Activated CD4-positive, alpha-beta T cell treated with anti-CD3 and anti-CD28 coated beads, Interleukin-2, amount 10 ng/mL, durations not matched to agents 7 days and 5 days (primary cell): ENCODE measurements around the gene MEIOSIN. TPM values are rescaled to one million over a fixed set of nuclear protein-coding genes. Genes with fewer than 3 reads are reported as not detected.
"Not testable (repeated sequence)": the region's sequence is repeated elsewhere in the genome, so short reads cannot be mapped to it uniquely, and the experiment has no call there.

Experiments
- CTCF ChIA-PET: fragments of 350-600 bp; sonication (Branson Sonifier 250); formaldehyde crosslinking; loops from one replicate; lab custom pipeline; 2021; ENCODE audit warnings: antibody characterized with exemption; lab: Charles Lee
- POLR2A ChIA-PET: fragments of 350-600 bp; sonication (Branson Sonifier 250); formaldehyde crosslinking; loops from one replicate; lab custom pipeline; 2021; ENCODE audit warnings: antibody characterized with exemption; lab: Charles Lee
- DNase-seq: peaks from one replicate; pipeline ENCODE4 v3.0.0-alpha.2; 2020
- H3K27ac Mint-ChIP-seq: one replicate; pipeline ENCODE4 v1.8.0; 2021; ENCODE audit warnings: mild to moderate bottlenecking, moderate library complexity, mixed read lengths
- H3K27me3 Mint-ChIP-seq: one replicate; pipeline ENCODE4 v1.8.0; 2021; ENCODE audit warnings: mixed read lengths
- H3K36me3 Mint-ChIP-seq: one replicate; pipeline ENCODE4 v1.8.0; 2021; ENCODE audit warnings: low read depth, mixed read lengths
- H3K4me1 Mint-ChIP-seq: one replicate; pipeline ENCODE4 v1.8.0; 2021; ENCODE audit warnings: mixed read lengths
- H3K4me3 Mint-ChIP-seq: one replicate; pipeline ENCODE4 v1.8.0; 2021; ENCODE audit warnings: mild to moderate bottlenecking, moderate library complexity, mixed read lengths
- H3K9me3 Mint-ChIP-seq: one replicate; pipeline ENCODE4 v1.8.0; 2021; ENCODE audit warnings: mixed read lengths
- total RNA-seq, 2 experiments: library from RNA; stranded (reverse); gene quantifications; one replicate each; pipeline ENCODE4 v1.2.3, GENCODE V29; 2021

The MEIOSIN gene
- total RNA-seq, 2 experiments from 2014 or later: not detected

- peaks cover 15% of the 10 kb centered on the region for H3K4me1 Mint-ChIP-seq
- ChIA-PET POLR2A (interaction anchor here (0.5 kb wide), 1 partner anchor 284 kb away, joined by 3 read pairs; no protein-coding TSS in a partner anchor), CTCF (interaction anchor here (0.6 to 1.6 kb wide), 4 partner anchors 17 to 302 kb away, joined by 3 to 6 read pairs (median 4); partner anchors contain the start of genes QPCTL and SNRPD2)
- peaks cover 27% of the 10 kb centered on the region for H3K36me3 Mint-ChIP-seq
- peak overlapping the region; percentile 25 for H3K27ac Mint-ChIP-seq
- no peaks in the 10 kb centered on the region for H3K9me3 Mint-ChIP-seq
- DNase-seq: no peak
- no peak overlapping the region for H3K4me3 Mint-ChIP-seq
- no peaks in the 10 kb centered on the region for H3K27me3 Mint-ChIP-seq
These were observed 22.7 kb upstream of the MEIOSIN start for GRCh38 chr19:45710356-45711130.

GRCh38 chr19:45711851-45712698 is 21.2 kb upstream of the MEIOSIN start:
- H3K4me1 Mint-ChIP-seq: peaks cover 24% of the 10 kb centered on the region
- H3K4me3 Mint-ChIP-seq: no peak overlapping the region
- no peaks in the 10 kb centered on the region for H3K9me3 Mint-ChIP-seq
- no peaks in the 10 kb centered on the region for H3K27me3 Mint-ChIP-seq
- POLR2A ChIA-PET: no interaction called here
- no peak for DNase-seq
- H3K36me3 Mint-ChIP-seq: peaks cover 30% of the 10 kb centered on the region
- CTCF ChIA-PET: interaction anchor here (1.0 to 1.6 kb wide), 3 partner anchors 8 to 20 kb away, joined by 3 to 5 read pairs (median 4); partner anchors contain the start of genes FBXO46, QPCTL and SNRPD2
- H3K27ac Mint-ChIP-seq: no peak overlapping the region

- DNase-seq: no peak
- H3K27me3 Mint-ChIP-seq: no peaks in the 10 kb centered on the region
- no peak overlapping the region for H3K27ac Mint-ChIP-seq
- CTCF ChIA-PET: interaction anchor here (1.0 to 1.4 kb wide), 2 partner anchors 9 to 18 kb away, joined by 3 to 4 read pairs; partner anchors contain the start of gene FBXO46
- peaks cover 28% of the 10 kb centered on the region for H3K4me1 Mint-ChIP-seq
- H3K4me3 Mint-ChIP-seq: no peak overlapping the region
- POLR2A ChIA-PET: no interaction called here
- peaks cover 30% of the 10 kb centered on the region for H3K36me3 Mint-ChIP-seq
- H3K9me3 Mint-ChIP-seq: no peaks in the 10 kb centered on the region
These were observed 20.6 kb upstream of the MEIOSIN start for GRCh38 chr19:45712699-45713067.

- Mint-ChIP-seq H3K36me3 (peaks cover 30% of the 10 kb centered on the region), H3K27me3 (no peaks in the 10 kb centered on the region), H3K4me1 (peaks cover 31% of the 10 kb centered on the region), H3K9me3 (no peaks in the 10 kb centered on the region), H3K4me3 (no peak overlapping the region), H3K27ac (no peak overlapping the region)
- DNase-seq: no peak
- CTCF ChIA-PET: interaction anchor here (1.4 to 1.5 kb wide), 2 partner anchors 18 to 20 kb away, joined by 4 read pairs; partner anchors contain the start of gene FBXO46
- POLR2A ChIA-PET: no interaction called here
These were observed 20.1 kb upstream of the MEIOSIN start for GRCh38 chr19:45713141-45713540.

GRCh38 chr19:45715139-45715538 is 18.1 kb upstream of the MEIOSIN start:
- H3K27ac Mint-ChIP-seq: no peak overlapping the region
- no peak overlapping the region for H3K4me3 Mint-ChIP-seq
- CTCF ChIA-PET: interaction anchor here (0.6 to 4.7 kb wide), 5 partner anchors 17 to 299 kb away, joined by 3 to 31 read pairs (median 4); partner anchors contain the start of genes QPCTL and SNRPD2

GRCh38 chr19:45716359-45717130 is 16.7 kb upstream of the MEIOSIN start:
- H3K4me1 Mint-ChIP-seq: peaks cover 39% of the 10 kb centered on the region
- H3K4me3 Mint-ChIP-seq: peak overlapping the region; percentile 92
- peaks cover 33% of the 10 kb centered on the region for H3K36me3 Mint-ChIP-seq
- DNase-seq: peak; percentile 21
- ChIA-PET POLR2A (interaction anchor here (0.7 to 0.9 kb wide), 5 partner anchors 10 to 79 kb away, joined by 3 to 15 read pairs (median 4); partner anchors contain the start of gene SNRPD2), CTCF (interaction anchor here (0.6 to 4.7 kb wide), 14 partner anchors 11 to 103 kb away, joined by 3 to 31 read pairs (median 5); partner anchors contain the start of genes FBXO46, QPCTL, SIX5 and SNRPD2)
- H3K9me3 Mint-ChIP-seq: no peaks in the 10 kb centered on the region
- H3K27me3 Mint-ChIP-seq: no peaks in the 10 kb centered on the region
- peak overlapping the region; percentile 92 for H3K27ac Mint-ChIP-seq

More at GRCh38 chr19:45715139-45715538, 18.1 kb upstream of the MEIOSIN start:
- POLR2A ChIA-PET: no interaction called here
- peaks cover 42% of the 10 kb centered on the region for H3K4me1 Mint-ChIP-seq
- H3K9me3 Mint-ChIP-seq: no peaks in the 10 kb centered on the region
- no peaks in the 10 kb centered on the region for H3K27me3 Mint-ChIP-seq
- DNase-seq: no peak
- peaks cover 37% of the 10 kb centered on the region for H3K36me3 Mint-ChIP-seq

- Mint-ChIP-seq H3K27me3 (no peaks in the 10 kb centered on the region), H3K27ac (peak overlapping the region; percentile 92), H3K4me3 (peak overlapping the region; percentile 92), H3K4me1 (peaks cover 42% of the 10 kb centered on the region), H3K9me3 (no peaks in the 10 kb centered on the region), H3K36me3 (peaks cover 36% of the 10 kb centered on the region)
- ChIA-PET CTCF (interaction anchor here (0.6 to 4.7 kb wide), 15 partner anchors 10 to 104 kb away, joined by 3 to 31 read pairs (median 5); partner anchors contain the start of genes DMWD, FBXO46, QPCTL and SIX5), POLR2A (interaction anchor here (0.6 to 0.9 kb wide), 6 partner anchors 13 to 1026 kb away, joined by 3 to 15 read pairs (median 4); partner anchors contain the start of gene SNRPD2)
- peak; percentile 99 for DNase-seq
These were observed 15.9 kb upstream of the MEIOSIN start for GRCh38 chr19:45717131-45717982.

GRCh38 chr19:45717983-45718650 is 15.1 kb upstream of the MEIOSIN start:
- H3K27me3 Mint-ChIP-seq: no peaks in the 10 kb centered on the region
- peaks cover 38% of the 10 kb centered on the region for H3K36me3 Mint-ChIP-seq
- POLR2A ChIA-PET: interaction anchor here (0.6 kb wide), 1 partner anchor 28 kb away, joined by 3 read pairs; no protein-coding TSS in a partner anchor
- no peak for DNase-seq
- no peaks in the 10 kb centered on the region for H3K9me3 Mint-ChIP-seq
- H3K27ac Mint-ChIP-seq: peak overlapping the region; percentile 92
- CTCF ChIA-PET: interaction anchor here (1.1 to 4.7 kb wide), 9 partner anchors 12 to 76 kb away, joined by 4 to 31 read pairs (median 6); partner anchors contain the start of genes FBXO46, QPCTL, SIX5 and SNRPD2
- H3K4me3 Mint-ChIP-seq: peak overlapping the region; percentile 92
- H3K4me1 Mint-ChIP-seq: peaks cover 42% of the 10 kb centered on the region

GRCh38 chr19:45720065-45720464 is 13.2 kb upstream of the MEIOSIN start:
- POLR2A ChIA-PET, H3K27me3 Mint-ChIP-seq, DNase-seq, H3K27ac Mint-ChIP-seq, H3K4me3 Mint-ChIP-seq, H3K9me3 Mint-ChIP-seq: not testable (repeated sequence)
- Mint-ChIP-seq H3K36me3 (peaks cover 39% of the 10 kb centered on the region), H3K4me1 (peaks cover 42% of the 10 kb centered on the region)
- CTCF ChIA-PET: interaction anchor here (0.5 to 1.1 kb wide), 2 partner anchors 11 to 244 kb away, joined by 3 to 4 read pairs; partner anchors contain the start of gene FBXO46

GRCh38 chr19:45728683-45729082 is 4.6 kb upstream of the MEIOSIN start:
- H3K27me3 Mint-ChIP-seq, H3K27ac Mint-ChIP-seq, POLR2A ChIA-PET, H3K4me3 Mint-ChIP-seq, H3K9me3 Mint-ChIP-seq, H3K36me3 Mint-ChIP-seq, DNase-seq, CTCF ChIA-PET: not testable (repeated sequence)
- H3K4me1 Mint-ChIP-seq: peaks cover 36% of the 10 kb centered on the region
